Embryonic facial prominence (tissue), 1 donor: ENCODE data around the gene BMP2.

Experiments
- DNase-seq: peaks from one replicate; pipeline ENCODE4 v3.0.0-alpha.2; 2016; ENCODE audit errors: extremely low spot score

BMP2 gene

DNA sequence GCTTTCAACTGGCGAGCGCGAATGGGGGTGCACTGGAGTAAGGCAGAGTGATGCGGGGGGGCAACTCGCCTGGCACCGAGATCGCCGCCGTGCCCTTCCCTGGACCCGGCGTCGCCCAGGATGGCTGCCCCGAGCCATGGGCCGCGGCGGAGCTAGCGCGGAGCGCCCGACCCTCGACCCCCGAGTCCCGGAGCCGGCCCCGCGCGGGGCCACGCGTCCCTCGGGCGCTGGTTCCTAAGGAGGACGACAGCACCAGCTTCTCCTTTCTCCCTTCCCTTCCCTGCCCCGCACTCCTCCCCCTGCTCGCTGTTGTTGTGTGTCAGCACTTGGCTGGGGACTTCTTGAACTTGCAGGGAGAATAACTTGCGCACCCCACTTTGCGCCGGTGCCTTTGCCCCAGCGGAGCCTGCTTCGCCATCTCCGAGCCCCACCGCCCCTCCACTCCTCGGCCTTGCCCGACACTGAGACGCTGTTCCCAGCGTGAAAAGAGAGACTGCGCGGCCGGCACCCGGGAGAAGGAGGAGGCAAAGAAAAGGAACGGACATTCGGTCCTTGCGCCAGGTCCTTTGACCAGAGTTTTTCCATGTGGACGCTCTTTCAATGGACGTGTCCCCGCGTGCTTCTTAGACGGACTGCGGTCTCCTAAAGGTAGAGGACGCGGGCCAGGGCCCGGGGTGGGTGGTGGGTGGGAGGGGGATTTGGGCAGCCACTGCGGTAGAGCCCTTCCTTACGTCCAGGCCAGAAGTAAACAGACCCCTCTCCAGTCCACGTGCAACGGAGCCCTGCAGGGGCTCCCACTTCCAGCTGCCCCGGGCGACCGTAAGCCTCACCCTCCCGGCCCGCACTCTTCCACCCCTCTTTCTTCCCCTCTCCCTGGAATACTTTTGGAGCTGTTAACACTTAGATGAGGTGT is 998 bp downstream of the BMP2 start:
- DNase-seq: no peak

DNA sequence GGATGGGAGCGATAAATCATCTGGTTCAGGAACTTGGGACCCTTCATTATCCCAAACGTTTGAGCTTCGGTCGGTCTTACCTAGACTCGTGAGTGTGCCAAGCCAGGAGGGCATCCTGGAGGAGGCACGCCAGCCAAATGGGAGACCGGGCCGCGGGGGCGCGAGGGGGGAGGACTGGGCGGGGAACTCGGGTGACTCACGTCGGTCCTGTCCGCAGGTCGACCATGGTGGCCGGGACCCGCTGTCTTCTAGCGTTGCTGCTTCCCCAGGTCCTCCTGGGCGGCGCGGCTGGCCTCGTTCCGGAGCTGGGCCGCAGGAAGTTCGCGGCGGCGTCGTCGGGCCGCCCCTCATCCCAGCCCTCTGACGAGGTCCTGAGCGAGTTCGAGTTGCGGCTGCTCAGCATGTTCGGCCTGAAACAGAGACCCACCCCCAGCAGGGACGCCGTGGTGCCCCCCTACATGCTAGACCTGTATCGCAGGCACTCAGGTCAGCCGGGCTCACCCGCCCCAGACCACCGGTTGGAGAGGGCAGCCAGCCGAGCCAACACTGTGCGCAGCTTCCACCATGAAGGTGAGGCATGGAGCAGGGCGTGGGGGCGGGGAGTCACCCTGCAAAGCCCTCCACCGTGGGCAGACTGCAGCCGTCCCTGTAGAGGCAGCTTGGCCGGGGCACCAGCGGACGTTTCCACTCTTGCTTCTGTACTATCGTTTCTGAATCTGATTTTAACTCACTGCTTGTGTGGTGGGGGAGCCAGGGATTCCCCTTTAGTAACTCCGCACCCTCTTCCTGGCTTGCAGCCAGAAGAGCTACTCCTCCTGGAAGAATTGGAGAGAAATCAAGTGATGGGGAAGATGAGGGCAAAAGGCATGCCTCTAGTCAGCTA is 2.7 kb downstream of the BMP2 start:
- no peak for DNase-seq

DNA sequence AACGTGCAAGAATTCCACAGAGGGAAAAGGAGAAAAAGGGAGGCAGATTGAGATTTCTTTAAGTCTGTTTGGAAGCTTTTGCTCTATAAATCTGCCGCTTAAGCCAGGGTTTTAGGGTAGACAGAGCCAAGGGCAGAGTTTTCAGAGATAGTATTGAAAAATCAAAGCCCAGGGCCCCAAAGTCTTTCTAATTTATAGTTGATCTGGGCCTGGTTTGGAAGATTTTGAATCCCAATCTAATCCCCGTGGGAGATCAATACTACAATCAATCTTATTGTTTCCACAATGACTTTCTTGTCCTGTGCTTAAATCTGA is 3.3 kb downstream of the BMP2 start:
- no peak for DNase-seq

DNA sequence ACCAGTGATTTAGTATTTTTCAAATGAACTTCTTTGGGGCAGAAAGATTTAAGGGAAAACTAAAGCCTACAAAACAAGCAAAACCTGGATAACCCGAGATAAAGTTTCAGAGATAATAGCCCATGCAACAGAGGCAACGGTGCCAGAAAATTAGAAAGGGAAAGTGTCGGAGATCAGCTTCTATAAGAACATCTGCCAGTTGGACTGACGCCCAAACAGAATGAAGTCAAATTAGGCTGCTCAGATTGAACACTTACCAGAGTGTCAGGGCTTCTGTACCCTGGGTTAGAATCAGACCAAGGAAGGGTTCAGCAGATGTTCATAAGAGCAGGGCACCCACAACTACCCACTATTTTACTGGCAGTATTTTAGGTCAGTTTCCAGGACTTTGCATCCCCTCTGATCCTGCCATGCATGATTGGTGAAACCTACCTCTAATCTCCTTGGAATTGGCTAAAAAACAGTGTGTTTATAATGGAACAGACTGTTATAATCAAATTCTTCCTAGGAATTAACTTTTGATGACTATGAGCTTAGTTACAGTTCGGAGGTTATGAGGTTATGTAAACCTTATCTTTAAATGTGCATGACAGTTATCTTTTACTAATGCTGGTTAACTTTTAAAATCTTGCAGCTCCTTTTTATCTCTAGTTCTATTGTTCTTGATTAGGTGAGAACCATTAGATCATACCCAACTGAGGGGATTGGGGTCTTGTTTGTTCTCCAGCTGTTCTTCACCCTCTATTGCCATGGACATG is 13.1 kb downstream of the BMP2 start:
- DNase-seq: no peak

DNA sequence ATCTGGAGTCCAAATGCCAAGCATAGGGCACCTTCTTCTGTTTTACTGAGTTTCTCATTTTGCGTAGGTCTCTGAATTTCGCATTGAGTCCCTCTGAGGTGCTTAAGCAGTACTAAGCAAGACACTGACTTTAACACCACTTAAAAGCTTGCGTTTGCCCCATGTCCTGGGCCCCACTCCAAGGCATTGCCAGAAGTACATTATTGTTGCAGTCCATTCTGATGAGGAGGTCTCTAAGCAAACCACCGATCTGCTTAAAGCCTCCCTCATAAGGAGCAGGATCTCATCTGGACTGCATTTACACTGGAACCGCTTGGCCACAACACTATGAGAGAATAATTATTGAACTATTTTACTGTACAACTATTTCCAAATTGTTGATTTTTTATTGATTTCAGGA is 16.3 kb downstream of the BMP2 start:
- DNase-seq: no peak

DNA sequence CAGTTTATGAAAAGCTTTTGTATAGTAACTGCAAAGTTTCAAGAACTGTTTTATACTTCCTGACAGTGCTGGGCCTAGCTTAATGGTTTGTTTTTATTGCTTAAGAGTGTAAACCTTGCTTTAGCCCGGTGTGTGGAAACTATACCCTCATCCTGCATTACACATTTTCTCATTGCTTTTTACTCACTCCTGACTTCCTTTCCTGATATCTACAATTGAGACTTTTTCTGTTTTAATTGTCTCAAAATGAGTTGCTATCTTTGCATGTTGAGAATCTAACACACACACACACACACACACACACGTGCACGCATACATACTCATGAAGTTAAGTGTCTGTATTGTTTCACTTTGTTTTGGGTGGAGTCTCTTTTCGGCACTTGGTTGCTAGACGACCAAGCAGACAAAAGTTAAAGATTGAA is 16.7 kb downstream of the BMP2 start:
- DNase-seq: no peak

DNA sequence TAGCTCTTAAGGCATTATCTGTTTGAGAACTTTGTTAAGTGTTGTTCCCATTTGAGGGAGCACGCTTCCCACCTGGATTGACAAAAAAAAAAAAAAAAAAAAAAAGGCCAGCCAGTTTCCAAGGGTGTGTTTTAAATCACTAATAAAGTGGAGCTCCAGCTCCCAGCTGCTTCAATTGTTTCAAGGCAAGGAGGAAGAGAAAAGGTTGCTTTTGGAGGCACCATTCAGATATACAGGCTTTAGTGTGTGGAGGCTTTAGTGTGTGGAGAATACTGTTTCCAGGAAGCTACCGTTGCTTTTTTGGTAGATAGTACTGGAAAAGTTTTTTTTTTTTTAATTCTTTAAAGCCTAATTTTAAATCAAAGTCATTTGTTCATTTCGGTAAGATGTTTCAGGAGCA is 17.3 kb downstream of the BMP2 start:
- DNase-seq: no peak

DNA sequence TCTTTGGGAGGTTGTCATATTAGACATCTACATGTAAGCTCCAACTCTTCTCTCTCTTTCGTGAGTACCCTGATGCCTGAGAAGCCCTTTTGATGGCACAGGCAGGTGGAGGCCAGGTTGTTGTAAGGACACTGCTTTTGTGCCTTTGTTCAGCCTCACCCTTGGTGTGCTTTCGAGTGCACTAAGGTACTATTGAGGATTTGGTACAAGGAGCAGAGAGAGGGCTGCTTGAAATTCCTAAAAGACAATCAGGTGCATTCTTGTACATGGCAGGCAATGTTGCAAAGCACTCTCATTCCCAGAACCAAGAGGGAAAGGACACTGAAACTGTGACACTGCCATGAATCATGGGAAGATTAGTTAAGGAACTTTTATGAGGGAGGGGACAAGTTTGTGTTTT is 19.1 kb downstream of the BMP2 start:
- no peak for DNase-seq

DNA sequence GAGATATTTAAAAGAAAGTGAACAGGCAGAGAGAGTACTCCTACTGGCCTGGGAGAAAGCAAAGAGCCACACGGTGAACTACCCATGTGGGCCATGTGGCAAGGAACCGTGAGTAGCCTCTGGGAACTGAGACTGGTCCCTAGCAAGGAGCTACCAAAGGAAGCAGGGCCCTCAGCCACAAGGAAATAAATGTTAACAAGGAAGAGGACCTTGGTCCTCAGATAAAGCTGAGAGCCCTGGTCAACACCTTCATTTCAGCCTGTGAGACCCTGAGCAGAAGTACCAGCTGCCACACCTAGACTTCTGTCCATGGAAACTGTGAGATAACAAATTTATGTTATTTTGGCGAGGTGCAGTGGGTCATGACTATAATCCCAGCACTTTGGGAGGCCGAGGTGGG is 25.3 kb downstream of the BMP2 start:
- no peak for DNase-seq

DNA sequence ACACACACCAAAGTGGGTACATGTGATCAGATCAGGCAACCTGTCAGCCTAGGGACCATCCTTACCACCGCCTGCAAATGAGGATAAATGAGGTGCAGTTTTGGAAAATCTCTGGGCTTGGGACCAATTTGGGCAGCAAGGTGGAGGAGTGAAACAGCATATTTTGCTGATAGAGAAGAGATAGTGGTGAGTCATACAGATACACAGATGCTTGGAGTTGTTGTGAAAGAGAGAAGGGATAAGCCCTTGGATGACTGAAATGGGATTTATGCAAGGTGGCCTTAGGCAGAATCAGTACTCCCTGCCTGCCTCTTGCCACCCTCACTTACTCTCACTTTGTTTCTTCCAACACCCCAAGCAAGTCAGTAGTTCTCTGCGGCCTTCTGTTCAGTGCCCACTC is 34.7 kb downstream of the BMP2 start:
- DNase-seq: no peak

DNA sequence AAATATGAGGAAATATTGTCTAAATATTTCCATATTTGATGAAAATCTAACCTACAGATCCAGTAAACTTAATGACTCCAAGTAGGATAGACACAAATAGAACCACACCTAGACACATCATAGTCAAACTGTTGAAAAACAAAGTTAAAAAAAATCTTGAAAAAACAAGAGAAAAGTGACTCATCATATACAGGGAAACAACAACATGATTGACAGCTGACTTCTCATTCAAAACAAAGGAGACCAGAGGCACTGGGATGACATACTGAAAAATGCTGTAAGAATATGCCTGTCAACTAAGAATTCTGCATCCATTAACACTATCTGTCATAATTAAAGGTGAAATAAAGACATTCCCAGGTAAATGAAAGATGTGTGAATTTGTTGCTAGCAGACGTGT is 38.8 kb downstream of the BMP2 start:
- no peak for DNase-seq

DNA sequence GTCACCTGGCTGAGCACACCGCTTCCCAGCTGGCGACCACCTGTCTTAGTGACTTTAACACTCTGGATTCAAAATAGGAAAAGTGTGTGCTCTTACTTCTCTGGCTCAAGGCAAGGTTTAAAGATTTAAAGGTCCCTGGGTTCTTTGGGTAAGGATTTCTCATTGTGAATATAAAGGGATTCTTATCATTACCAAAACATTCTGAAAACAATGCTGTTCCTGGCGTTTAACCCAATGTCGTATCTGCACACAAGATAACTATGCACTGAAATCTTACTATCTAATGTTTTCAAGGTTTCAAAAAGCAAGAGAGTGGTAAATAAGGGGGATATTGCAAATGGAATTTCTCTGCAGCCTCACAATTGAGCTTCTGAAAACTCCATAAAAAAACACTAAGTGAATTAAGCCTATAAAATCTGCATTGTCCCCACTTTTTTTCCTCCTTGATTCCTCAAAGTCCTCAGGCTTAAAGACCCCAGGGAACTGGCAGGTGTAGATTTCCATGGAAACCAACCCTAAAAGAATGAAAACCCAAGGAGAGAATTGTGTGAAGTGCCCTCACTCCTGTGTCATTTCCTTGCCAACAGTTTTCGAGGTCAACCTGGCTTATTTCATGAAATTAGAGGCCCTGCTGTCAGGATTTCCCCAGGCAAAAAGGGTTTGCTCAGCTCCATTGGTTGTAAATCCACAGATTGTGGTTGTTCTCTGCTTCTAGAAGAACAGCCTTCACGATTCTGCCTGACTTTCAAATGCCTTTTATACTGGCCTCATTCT is 44.0 kb downstream of the BMP2 start:
- no peak for DNase-seq

DNA sequence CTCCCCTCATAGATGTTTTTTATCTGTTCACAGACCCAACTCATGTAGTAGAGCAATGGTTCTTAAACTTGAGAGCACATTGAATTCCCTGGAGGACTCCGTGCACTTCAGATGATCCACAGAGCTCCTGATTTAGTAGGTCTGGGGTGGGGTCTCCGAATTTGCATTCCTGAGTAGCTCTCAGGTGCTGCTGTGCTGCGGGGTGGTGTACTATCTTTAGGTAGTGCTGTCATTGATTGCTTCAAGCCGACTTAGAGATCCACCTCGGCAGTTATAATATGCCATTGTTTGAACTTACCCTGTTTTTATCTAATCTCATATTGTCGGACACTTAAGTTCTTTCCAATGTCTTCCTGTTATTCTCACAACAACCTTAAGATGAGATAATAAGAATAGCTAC is 45.0 kb downstream of the BMP2 start:
- DNase-seq: no peak

DNA sequence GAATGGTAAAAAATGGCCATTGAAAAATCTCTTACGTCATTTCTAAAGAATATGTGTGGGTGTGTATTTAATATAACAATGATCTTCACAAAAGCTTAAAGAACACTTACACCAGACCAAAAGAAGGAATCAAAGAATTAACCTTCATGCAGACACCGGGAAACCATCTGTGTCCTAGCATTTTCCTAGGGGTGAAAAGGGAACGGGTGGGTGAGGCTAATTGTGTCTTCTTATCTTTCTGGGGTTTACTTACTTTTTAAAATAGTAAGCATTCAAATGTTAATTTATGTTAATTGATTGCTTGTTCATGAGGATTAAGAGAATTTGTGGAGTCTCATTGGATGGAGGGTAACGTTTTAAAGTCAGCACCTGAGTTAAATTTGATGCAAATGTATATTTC is 47.5 kb downstream of the BMP2 start:
- no peak for DNase-seq

DNA sequence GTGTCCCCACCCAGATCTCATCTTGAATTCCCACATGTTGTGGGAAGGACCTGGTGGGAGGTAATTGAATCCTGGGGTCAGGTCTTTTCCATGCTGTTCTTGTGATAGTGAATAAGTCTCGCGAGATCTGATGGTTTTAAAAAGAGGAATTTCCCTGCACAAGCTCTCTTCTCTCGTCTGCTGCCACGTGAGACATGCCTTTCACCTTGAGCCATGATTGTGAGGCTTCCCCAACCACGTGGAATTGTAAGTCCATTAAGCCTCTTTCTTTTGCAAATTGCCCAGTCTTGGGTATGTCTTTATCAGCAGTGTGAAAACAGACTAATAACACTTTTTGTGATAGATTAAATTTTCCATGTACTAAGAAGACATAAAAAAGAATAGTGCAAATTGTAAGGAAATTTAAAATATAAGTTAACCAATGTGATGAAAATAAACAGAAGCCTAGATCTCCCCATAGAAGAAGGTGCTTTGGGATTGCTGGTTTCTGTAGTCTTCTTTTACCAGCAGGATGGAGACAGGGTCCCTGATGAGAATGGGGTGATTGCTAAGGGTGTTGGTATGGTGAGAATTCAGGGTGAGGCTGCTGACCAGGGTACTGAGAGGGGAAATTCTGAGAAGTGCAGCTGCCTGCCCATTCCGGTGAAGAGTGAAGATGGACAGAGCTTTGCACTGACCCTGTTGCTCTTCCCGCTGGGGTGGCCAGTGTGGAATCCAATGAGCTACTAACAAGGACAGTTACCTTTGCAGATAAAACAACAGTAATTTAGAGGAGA is 50.7 kb downstream of the BMP2 start:
- no peak for DNase-seq

DNA sequence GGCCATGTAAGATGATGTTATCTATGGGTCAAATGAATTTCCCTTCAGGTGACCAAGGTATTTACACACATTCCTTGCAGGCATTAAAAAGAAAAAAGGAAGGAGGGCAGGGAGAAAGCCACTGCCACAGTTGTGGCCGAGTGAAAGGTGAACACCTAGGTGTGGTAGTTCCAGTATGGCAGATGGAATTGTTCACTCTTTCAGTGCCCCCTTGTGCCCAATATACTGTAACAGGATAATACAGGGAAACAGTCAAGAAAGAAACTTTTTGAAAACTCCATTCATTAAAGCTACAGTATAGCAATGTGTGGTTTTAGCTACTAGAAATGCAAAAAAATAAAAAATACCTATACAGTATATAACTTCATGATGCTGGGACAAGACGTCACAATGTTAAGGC is 52.1 kb downstream of the BMP2 start:
- DNase-seq: no peak

DNA sequence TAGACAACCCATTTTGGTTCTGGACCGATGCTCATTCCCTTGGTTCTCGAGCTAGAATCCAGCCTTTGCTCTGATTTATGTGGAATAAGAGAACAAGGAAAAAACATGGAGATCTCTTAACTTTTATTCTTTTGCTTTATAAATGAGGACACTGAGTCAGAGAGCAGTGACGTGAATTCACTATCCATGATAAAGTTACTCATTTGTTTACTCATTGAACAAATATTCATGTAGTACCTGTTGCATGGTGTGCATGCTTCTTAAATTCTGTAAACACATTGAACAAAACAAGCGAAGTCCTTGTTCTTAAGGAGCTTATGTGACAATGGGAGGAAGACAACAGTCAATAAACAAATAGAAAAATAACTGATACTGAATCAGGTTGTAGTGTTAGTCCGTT is 56.9 kb downstream of the BMP2 start:
- no peak for DNase-seq

DNA sequence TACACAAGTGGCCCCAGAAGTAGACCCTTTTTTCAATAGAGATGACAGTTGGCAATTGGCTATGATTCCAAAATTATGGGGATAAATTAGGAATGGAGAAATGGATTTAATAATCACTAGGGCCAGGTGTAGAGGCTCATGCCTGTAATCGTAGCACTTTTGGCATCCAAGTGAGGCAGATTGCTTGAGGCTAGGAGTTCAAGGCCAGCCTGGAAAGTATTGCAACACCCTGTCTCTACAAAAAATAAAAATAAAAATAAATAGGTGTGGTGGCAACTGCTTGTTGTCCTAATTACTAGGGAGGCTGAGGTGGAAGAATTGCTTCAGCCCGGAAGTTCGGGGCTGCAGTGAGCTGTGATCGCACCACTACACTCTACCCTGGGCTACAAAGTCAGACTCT is 60.0 kb downstream of the BMP2 start:
- DNase-seq: no peak

DNA sequence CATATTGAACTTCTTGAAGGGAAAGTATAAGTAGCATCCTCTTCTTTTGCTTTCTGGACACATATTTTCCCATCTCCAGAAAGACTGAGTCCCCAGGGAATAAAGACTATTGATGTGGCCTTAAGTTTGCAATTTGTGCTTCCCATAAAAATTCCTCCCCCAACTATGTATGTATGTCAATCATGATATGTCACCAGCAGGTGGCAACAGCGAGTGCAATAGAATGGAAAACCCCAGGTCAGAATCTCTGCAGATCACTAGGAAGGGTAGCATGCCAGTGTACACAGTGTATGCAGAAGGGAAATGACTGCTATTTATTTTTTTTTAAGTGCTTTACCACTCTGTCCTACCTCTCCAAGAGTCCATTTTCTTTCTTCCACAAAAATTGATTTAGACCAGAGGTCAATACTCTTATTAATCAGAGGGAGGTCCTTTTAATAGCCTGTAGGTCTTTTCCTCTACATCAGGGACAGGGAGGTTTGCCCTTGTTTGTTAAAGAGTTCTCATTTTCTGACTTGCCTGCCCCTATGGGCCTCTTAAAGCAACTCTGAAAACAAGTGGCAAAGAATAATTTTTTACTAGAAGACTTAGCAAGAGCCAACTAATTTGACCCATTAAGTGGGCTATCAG is 61.4 kb downstream of the BMP2 start:
- DNase-seq: no peak

DNA sequence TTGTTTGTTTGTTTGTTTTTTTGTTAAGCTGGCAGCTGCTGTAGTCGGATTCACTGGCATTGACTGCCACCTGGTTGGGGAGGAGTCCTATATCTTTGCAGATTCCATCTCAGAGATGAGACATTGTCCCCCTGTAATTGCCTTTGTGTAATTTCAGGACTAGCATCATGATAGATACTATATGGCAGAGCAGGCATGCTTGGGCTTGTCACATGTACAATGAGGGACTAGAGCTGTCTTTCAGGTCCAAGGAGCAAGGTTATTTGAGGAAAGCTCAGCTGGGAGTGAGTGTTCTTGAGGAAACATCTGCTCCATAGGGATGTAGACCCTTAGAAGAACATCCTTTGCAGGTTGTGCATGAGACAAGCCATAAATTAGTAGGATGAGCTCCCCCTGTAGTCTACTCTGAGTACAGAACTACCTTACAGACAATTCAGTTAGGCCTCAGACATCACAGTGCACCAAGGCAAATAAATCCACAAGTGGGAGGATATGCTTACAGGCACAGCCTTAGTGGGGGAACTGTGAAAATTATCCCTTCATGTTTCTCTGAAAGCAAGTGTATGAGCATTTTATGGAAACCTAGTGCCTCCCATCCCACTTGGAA is 62.1 kb downstream of the BMP2 start:
- DNase-seq: no peak
